Epithelial cell of esophagus (primary cell): ENCODE data around the gene MMEL1.

Experiments used
- DNase-seq: peaks from one replicate; pipeline ENCODE4 v3.0.0; 2010; ENCODE audit warnings: low read depth
- H3K4me3 ChIP-seq: 2 replicates; pipeline ENCODE4 v1.5.1; 2011; ENCODE audit warnings: mild to moderate bottlenecking, low read length, control low read depth
- TF ChIP-seq, protein P1 (sequence below): IDR thresholded peaks from 2 replicates; pipeline ENCODE4 v1.5.1; 2011; ENCODE audit warnings: low read depth, mild to moderate bottlenecking, low read length, control low read depth, inconsistent platforms; ENCODE audit not compliant: insufficient read depth; ENCODE audit errors: missing control alignments

The MMEL1 gene

GRCh38 chr1:2564006-2564814 lies 68.6 kb downstream of the MMEL1 start:
- TF ChIP-seq, protein P1, sequence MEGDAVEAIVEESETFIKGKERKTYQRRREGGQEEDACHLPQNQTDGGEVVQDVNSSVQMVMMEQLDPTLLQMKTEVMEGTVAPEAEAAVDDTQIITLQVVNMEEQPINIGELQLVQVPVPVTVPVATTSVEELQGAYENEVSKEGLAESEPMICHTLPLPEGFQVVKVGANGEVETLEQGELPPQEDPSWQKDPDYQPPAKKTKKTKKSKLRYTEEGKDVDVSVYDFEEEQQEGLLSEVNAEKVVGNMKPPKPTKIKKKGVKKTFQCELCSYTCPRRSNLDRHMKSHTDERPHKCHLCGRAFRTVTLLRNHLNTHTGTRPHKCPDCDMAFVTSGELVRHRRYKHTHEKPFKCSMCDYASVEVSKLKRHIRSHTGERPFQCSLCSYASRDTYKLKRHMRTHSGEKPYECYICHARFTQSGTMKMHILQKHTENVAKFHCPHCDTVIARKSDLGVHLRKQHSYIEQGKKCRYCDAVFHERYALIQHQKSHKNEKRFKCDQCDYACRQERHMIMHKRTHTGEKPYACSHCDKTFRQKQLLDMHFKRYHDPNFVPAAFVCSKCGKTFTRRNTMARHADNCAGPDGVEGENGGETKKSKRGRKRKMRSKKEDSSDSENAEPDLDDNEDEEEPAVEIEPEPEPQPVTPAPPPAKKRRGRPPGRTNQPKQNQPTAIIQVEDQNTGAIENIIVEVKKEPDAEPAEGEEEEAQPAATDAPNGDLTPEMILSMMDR = no peak
- no peak overlapping the region for H3K4me3 ChIP-seq
- DNase-seq = no peak

DNA sequence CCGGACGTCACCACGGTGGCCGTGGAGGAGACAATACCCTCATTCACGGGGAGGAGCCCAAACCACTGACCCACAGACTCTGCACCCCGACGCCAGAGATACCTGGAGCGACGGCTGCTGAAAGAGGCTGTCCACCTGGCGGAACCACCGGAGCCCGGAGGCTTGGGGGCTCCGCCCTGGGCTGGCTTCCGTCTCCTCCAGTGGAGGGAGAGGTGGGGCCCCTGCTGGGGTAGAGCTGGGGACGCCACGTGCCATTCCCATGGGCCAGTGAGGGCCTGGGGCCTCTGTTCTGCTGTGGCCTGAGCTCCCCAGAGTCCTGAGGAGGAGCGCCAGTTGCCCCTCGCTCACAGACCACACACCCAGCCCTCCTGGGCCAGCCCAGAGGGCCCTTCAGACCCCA lies 69.6 kb downstream of the MMEL1 start:
- no peak overlapping the region for H3K4me3 ChIP-seq

GRCh38 chr1:2561898-2562895 lies 70.6 kb downstream of the MMEL1 start:
- H3K4me3 ChIP-seq = no peak overlapping the region
- TF ChIP-seq, protein P1 = peak; percentile 55

More for the DNA sequence above, 69.6 kb downstream of the MMEL1 start:
- no peak for DNase-seq
- TF ChIP-seq, protein P1 = no peak

GRCh38 chr1:2561446-2561845 lies 71.4 kb downstream of the MMEL1 start:
- no peak overlapping the region for H3K4me3 ChIP-seq
- TF ChIP-seq, protein P1 = no peak
- no peak for DNase-seq

More at GRCh38 chr1:2561898-2562895, 70.6 kb downstream of the MMEL1 start:
- DNase-seq = no peak

GRCh38 chr1:2560299-2561073 lies 72.3 kb downstream of the MMEL1 start:
- no peak overlapping the region for H3K4me3 ChIP-seq
- TF ChIP-seq, protein P1 = no peak
- no peak for DNase-seq

GRCh38 chr1:2559509-2560298 lies 73.1 kb downstream of the MMEL1 start:
- TF ChIP-seq, protein P1 = no peak
- no peak for DNase-seq
- H3K4me3 ChIP-seq = no peak overlapping the region
